Parathyroid adenoma (tissue), 2 donors: Measurements from ENCODE around the gene MUS81.

Experiments used
- H2AFZ ChIP-seq: fragments of 300-600 bp; sonication (generic); one replicate; pipeline ENCODE4 v1.7.0; 2017; ENCODE audit warnings: antibody characterized with exemption, mild to moderate bottlenecking
- H3K27ac ChIP-seq: fragments of 300-600 bp; sonication (generic); one replicate; pipeline ENCODE4 v1.7.0; 2017
- H3K27me3 ChIP-seq: fragments of 300-600 bp; sonication (generic); one replicate; pipeline ENCODE4 v1.7.0; 2017; ENCODE audit warnings: low read length; ENCODE audit not compliant: control insufficient read depth, insufficient read depth
- H3K36me3 ChIP-seq: fragments of 300-600 bp; sonication (generic); one replicate; pipeline ENCODE4 v1.7.0; 2017; ENCODE audit warnings: low read length; ENCODE audit not compliant: control insufficient read depth, insufficient read depth
- H3K4me1 ChIP-seq: fragments of 300-600 bp; sonication (generic); one replicate; pipeline ENCODE4 v1.7.0; 2017; ENCODE audit warnings: control low read depth
- H3K4me2 ChIP-seq: fragments of 300-600 bp; sonication (generic); one replicate; pipeline ENCODE4 v1.7.0; 2017; ENCODE audit warnings: low read length
- H3K4me3 ChIP-seq: fragments of 300-600 bp; sonication (generic); one replicate; pipeline ENCODE4 v1.7.0; 2017; ENCODE audit warnings: low read depth, low read length
- H3K79me2 ChIP-seq: fragments of 300-600 bp; sonication (generic); one replicate; pipeline ENCODE4 v1.7.0; 2017; ENCODE audit warnings: control low read depth
- H3K9ac ChIP-seq: fragments of 300-600 bp; sonication (generic); one replicate; pipeline ENCODE4 v1.7.0; 2017; ENCODE audit warnings: mild to moderate bottlenecking
- H3K9me3 ChIP-seq: fragments of 300-600 bp; sonication (generic); one replicate; pipeline ENCODE4 v1.7.0; 2017; ENCODE audit warnings: low read length; ENCODE audit not compliant: control insufficient read depth
- TF ChIP-seq, protein P1 (sequence below): fragments of 300-600 bp; sonication (generic); IDR thresholded peaks from one replicate; pipeline ENCODE4 v1.7.0; 2017; ENCODE audit warnings: antibody characterized with exemption, mild to moderate bottlenecking
- donor health status: primary hyperparathyroidism.

MUS81 gene

DNA sequence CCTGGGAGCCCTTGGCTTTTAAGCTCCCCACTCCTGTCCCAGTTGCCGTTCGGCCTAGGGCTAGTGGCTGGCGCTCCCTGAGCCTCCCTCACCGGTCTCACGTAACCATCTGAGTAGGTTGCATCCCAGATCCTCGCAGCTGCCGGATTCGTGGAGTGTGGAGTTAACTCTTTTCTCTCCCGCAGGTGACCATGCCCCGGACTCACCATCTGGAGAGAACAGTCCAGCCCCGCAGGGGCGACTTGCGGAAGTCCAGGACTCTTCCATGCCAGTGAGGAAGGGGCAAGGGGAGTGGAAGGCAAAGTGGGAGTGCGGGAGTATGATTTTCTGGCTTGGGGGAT, 902 bp downstream of the MUS81 start:
- peak overlapping the region; percentile 84 for H3K9ac ChIP-seq
- peak overlapping the region; percentile 90 for H3K4me3 ChIP-seq
- H3K79me2 ChIP-seq = peaks cover 5% of the 10 kb centered on the region
- no peaks in the 10 kb centered on the region for H3K27me3 ChIP-seq
- H2AFZ ChIP-seq = peak overlapping the region; percentile 80
- peak overlapping the region; percentile 100 for H3K27ac ChIP-seq
- peaks cover 9% of the 10 kb centered on the region for H3K4me1 ChIP-seq
- TF ChIP-seq, protein P1, sequence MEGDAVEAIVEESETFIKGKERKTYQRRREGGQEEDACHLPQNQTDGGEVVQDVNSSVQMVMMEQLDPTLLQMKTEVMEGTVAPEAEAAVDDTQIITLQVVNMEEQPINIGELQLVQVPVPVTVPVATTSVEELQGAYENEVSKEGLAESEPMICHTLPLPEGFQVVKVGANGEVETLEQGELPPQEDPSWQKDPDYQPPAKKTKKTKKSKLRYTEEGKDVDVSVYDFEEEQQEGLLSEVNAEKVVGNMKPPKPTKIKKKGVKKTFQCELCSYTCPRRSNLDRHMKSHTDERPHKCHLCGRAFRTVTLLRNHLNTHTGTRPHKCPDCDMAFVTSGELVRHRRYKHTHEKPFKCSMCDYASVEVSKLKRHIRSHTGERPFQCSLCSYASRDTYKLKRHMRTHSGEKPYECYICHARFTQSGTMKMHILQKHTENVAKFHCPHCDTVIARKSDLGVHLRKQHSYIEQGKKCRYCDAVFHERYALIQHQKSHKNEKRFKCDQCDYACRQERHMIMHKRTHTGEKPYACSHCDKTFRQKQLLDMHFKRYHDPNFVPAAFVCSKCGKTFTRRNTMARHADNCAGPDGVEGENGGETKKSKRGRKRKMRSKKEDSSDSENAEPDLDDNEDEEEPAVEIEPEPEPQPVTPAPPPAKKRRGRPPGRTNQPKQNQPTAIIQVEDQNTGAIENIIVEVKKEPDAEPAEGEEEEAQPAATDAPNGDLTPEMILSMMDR = no peak
- H3K4me2 ChIP-seq = peak overlapping the region; percentile 97
- H3K9me3 ChIP-seq = no peaks in the 10 kb centered on the region
- no peaks in the 10 kb centered on the region for H3K36me3 ChIP-seq

- Histone ChIP-seq H3K9me3 (no peaks in the 10 kb centered on the region), H3K27ac (no peak overlapping the region), H3K79me2 (peaks cover 4% of the 10 kb centered on the region), H2AFZ (no peak overlapping the region), H3K36me3 (no peaks in the 10 kb centered on the region), H3K27me3 (no peaks in the 10 kb centered on the region), H3K4me3 (peak overlapping the region; percentile 90), H3K9ac (no peak overlapping the region), H3K4me2 (peak overlapping the region; percentile 97), H3K4me1 (peaks cover 5% of the 10 kb centered on the region)
- TF ChIP-seq, protein P1 = no peak
These were observed 1.4 kb downstream of the MUS81 start for GRCh38 chr11:65861533-65862183.

- peaks cover 2% of the 10 kb centered on the region for H3K79me2 ChIP-seq
- TF ChIP-seq, protein P1 = no peak
- H3K36me3 ChIP-seq = no peaks in the 10 kb centered on the region
- H3K9me3 ChIP-seq = no peaks in the 10 kb centered on the region
- H3K4me1 ChIP-seq = peaks cover 5% of the 10 kb centered on the region
- H3K27me3 ChIP-seq = no peaks in the 10 kb centered on the region
- no peak overlapping the region for H3K9ac ChIP-seq
- no peak overlapping the region for H3K4me3 ChIP-seq
- no peak overlapping the region for H2AFZ ChIP-seq
- no peak overlapping the region for H3K27ac ChIP-seq
- no peak overlapping the region for H3K4me2 ChIP-seq
These were observed 2.0 kb downstream of the MUS81 start for GRCh38 chr11:65862191-65862735.

- TF ChIP-seq, protein P1 = no peak
- Histone ChIP-seq H3K4me2 (no peak overlapping the region), H3K9ac (no peak overlapping the region), H3K27ac (no peak overlapping the region), H3K4me3 (no peak overlapping the region), H3K27me3 (no peaks in the 10 kb centered on the region), H3K36me3 (no peaks in the 10 kb centered on the region), H2AFZ (no peak overlapping the region), H3K4me1 (peaks cover 5% of the 10 kb centered on the region), H3K79me2 (peaks cover 2% of the 10 kb centered on the region), H3K9me3 (no peaks in the 10 kb centered on the region)
These were observed 3.0 kb downstream of the MUS81 start for GRCh38 chr11:65862941-65863888.
